ENCODE measurements around the gene HP.

DNA sequence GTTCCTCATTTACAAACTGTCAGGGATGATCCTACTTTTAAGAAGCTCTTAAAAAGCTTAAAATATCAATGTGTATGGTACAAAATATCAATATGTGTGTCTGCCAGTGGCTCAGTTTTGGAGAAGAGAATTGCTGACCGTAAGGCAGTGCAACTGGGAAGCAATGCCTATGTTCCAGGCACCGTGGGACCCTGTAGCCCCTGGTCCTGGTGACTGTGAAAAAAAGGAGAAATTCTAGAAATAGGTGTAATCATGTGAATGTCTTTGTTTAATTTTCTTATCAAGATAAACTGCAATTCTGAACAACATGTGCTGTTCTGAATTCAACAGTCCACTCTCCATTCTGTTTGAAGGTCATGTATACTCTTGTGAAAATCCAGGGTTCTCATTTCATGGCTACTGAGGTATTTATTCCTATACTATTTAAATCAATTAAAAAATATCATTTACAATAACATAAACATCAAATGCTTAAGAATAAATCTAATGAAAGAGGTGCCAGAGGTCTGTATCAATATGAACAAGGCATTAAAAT lies 9.4 kb upstream of the HP start:
- TF ChIP-seq, protein P1, sequence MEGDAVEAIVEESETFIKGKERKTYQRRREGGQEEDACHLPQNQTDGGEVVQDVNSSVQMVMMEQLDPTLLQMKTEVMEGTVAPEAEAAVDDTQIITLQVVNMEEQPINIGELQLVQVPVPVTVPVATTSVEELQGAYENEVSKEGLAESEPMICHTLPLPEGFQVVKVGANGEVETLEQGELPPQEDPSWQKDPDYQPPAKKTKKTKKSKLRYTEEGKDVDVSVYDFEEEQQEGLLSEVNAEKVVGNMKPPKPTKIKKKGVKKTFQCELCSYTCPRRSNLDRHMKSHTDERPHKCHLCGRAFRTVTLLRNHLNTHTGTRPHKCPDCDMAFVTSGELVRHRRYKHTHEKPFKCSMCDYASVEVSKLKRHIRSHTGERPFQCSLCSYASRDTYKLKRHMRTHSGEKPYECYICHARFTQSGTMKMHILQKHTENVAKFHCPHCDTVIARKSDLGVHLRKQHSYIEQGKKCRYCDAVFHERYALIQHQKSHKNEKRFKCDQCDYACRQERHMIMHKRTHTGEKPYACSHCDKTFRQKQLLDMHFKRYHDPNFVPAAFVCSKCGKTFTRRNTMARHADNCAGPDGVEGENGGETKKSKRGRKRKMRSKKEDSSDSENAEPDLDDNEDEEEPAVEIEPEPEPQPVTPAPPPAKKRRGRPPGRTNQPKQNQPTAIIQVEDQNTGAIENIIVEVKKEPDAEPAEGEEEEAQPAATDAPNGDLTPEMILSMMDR (conservative IDR thresholded peaks at IDR 0.05; ENCODE audit: low read length) = no peak
- no peak for TF ChIP-seq EZH2phosphoT487 (IDR thresholded peaks at IDR 0.05; ENCODE audit: borderline replicate concordance, low read depth, low read length)

Measured in OCI-LY7 (cell line).